A549 (cell line): ENCODE results near the gene GINM1. TPM values are rescaled to one million over a fixed set of nuclear protein-coding genes. Genes with fewer than 3 reads are reported as not detected.

Experiments
- ATAC-seq, 2 experiments: fragments of 200-7000 bp in 1 of 2; fragments of >200 bp in 1 of 2; cut with Nextera tagmentation in 1 of 2; cut with Tn5 transposase in 1 of 2; 3 replicates each; pipeline versions ENCODE4 v1.8.0 to v1.9.1; 2018 to 2020; ENCODE audit warnings: mild to moderate bottlenecking in 1 of 2, moderate library complexity in 1 of 2
- CTCF ChIA-PET: fragments of 300-600 bp; sonication (Branson Sonifier 250); formaldehyde crosslinking; extraction: SDS; loops from one replicate; lab custom pipeline; 2021; ENCODE audit warnings: antibody characterized with exemption, inconsistent platforms; lab: Yijun Ruan, JAX
- POLR2A ChIA-PET: fragments of 350-600 bp; formaldehyde crosslinking; extraction: SDS; loops from one replicate; lab custom pipeline; 2021; ENCODE audit warnings: antibody characterized with exemption, inconsistent platforms; lab: Yijun Ruan, JAX
- DNase-seq, 2 experiments: peaks; one replicate each; pipeline versions ENCODE4 v3.0.0 to v3.0.0-alpha.2; 2011 to 2016; ENCODE audit warnings: low read depth in 1 of 2, low spot score in 1 of 2
- FAIRE-seq: peaks from 2 replicates; lab custom pipeline; 2011; peaks lifted over from hg19 to GRCh38; lab: Jason Lieb, UNC
- H3K27ac ChIP-seq, 2 experiments: fragments of >200 bp; sonication (Bioruptor Twin); formaldehyde crosslinking; 3 replicates each; pipeline ENCODE4 v1.5.1; 2016 to 2017
- H3K4me1 ChIP-seq: fragments of >200 bp; sonication (Bioruptor Twin); formaldehyde crosslinking; 3 replicates; pipeline ENCODE4 v1.6.1; 2016
- H3K4me2 ChIP-seq: fragments of >200 bp; sonication (Bioruptor Twin); formaldehyde crosslinking; 3 replicates; pipeline ENCODE4 v1.6.1; 2016
- H3K4me3 ChIP-seq: fragments of >200 bp; sonication (Bioruptor Twin); formaldehyde crosslinking; 3 replicates; pipeline ENCODE4 v1.5.1; 2016
- H3K9me3 ChIP-seq: fragments of >200 bp; sonication (Bioruptor Twin); formaldehyde crosslinking; 3 replicates; pipeline ENCODE4 v1.6.1; 2016
- CBX2 ChIP-seq: fragments of 200-600 bp; sonication (generic); IDR thresholded peaks from 2 replicates; pipeline ENCODE4 v1.6.1; 2016; ENCODE audit warnings: low read depth, mild to moderate bottlenecking, borderline replicate concordance
- CEBPB ChIP-seq, 2 experiments: fragments of >200 bp in 1 of 2; sonication (Bioruptor Twin) in 1 of 2; formaldehyde crosslinking in 1 of 2; IDR thresholded peaks; 2 replicates each; pipeline ENCODE4 v1.6.1; 2012 to 2016
- CHD2 ChIP-seq: fragments of 150-350 bp; IDR thresholded peaks from 2 replicates; pipeline ENCODE4 v1.6.1; 2014; ENCODE audit warnings: low read length; ENCODE audit not compliant: partially characterized antibody
- CHD4 ChIP-seq: fragments of 200-600 bp; sonication (generic); IDR thresholded peaks from 2 replicates; pipeline ENCODE4 v1.6.1; 2016; ENCODE audit warnings: antibody characterized with exemption, mild to moderate bottlenecking, borderline replicate concordance
- EHF ChIP-seq: fragments of 250-450 bp; sonication (Bioruptor Pico); IDR thresholded peaks from 2 replicates; pipeline ENCODE4 v1.5.0; 2020; ENCODE audit warnings: mild to moderate bottlenecking
- EP300 ChIP-seq, 2 experiments: fragments of >200 bp; sonication (Bioruptor Twin); formaldehyde crosslinking; IDR thresholded peaks; 2 replicates in 1 of 2; 3 replicates in 1 of 2; pipeline ENCODE4 v1.6.1; 2016 to 2017
- HDAC2 ChIP-seq: fragments of 200-600 bp; sonication (generic); IDR thresholded peaks from 2 replicates; pipeline ENCODE4 v1.6.1; 2016
- HEYL ChIP-seq: fragments of 250-450 bp; sonication (Bioruptor Pico); IDR thresholded peaks from 2 replicates; pipeline ENCODE4 v1.8.0; 2021; ENCODE audit warnings: mild to moderate bottlenecking, moderate library complexity
- HMGXB4 ChIP-seq: fragments of 250-450 bp; sonication (Bioruptor Pico); IDR thresholded peaks from 2 replicates; pipeline ENCODE4 v1.5.0; 2021; ENCODE audit warnings: mild to moderate bottlenecking, moderate library complexity, borderline replicate concordance
- HOXA7 ChIP-seq: fragments of 250-450 bp; sonication (Bioruptor Pico); IDR thresholded peaks from 2 replicates; pipeline ENCODE4 v1.5.0; 2020; ENCODE audit warnings: mild to moderate bottlenecking, moderate library complexity
- KDM1A ChIP-seq: fragments of 200-600 bp; sonication (generic); IDR thresholded peaks from 2 replicates; pipeline ENCODE4 v1.6.1; 2016; ENCODE audit warnings: low read depth, mild to moderate bottlenecking
- KDM5A ChIP-seq: fragments of 200-600 bp; sonication (generic); IDR thresholded peaks from 2 replicates; pipeline ENCODE4 v1.6.1; 2016; ENCODE audit warnings: antibody characterized with exemption, mild to moderate bottlenecking
- MAFK ChIP-seq: fragments of 450-650 bp; IDR thresholded peaks from 2 replicates; pipeline ENCODE4 v1.6.1; 2014; ENCODE audit not compliant: partially characterized antibody
- NFE2L2 ChIP-seq: fragments of 150-350 bp; conservative IDR thresholded peaks from 2 replicates; pipeline ENCODE4 v1.6.1; 2014; ENCODE audit warnings: low read length
- NPAS2 ChIP-seq: fragments of 250-450 bp; sonication (Bioruptor Pico); IDR thresholded peaks from 2 replicates; pipeline ENCODE4 v1.8.0; 2022; ENCODE audit warnings: mild to moderate bottlenecking, moderate library complexity, borderline replicate concordance
- NR3C1 ChIP-seq: fragments of >200 bp; sonication (Bioruptor Twin); formaldehyde crosslinking; IDR thresholded peaks from 3 replicates; pipeline ENCODE4 v1.6.1; 2017
- POLR2AphosphoS2 ChIP-seq: conservative IDR thresholded peaks from 2 replicates; pipeline ENCODE4 v1.6.1; 2012; ENCODE audit warnings: low read length, improper control_type of control experiment, inconsistent platforms
- RARB ChIP-seq: fragments of 250-450 bp; sonication (Bioruptor Pico); IDR thresholded peaks from 2 replicates; pipeline ENCODE4 v1.8.0; 2021; ENCODE audit warnings: mild to moderate bottlenecking, moderate library complexity
- RCOR1 ChIP-seq: fragments of 150-350 bp; IDR thresholded peaks from 2 replicates; pipeline ENCODE4 v1.6.1; 2014; ENCODE audit warnings: antibody characterized with exemption, low read length, low read depth
- REST ChIP-seq: fragments of 200-600 bp; sonication (generic); IDR thresholded peaks from 2 replicates; pipeline ENCODE4 v1.6.1; 2016; ENCODE audit warnings: antibody characterized with exemption, mild to moderate bottlenecking, moderate library complexity
- RFX5 ChIP-seq: fragments of 450-650 bp; IDR thresholded peaks from 2 replicates; pipeline ENCODE4 v1.7.1; 2014; ENCODE audit warnings: antibody characterized with exemption, mild to moderate bottlenecking, moderate library complexity
- SMC3 ChIP-seq: fragments of >200 bp; sonication (Bioruptor Twin); formaldehyde crosslinking; IDR thresholded peaks from 3 replicates; pipeline ENCODE4 v1.6.1; 2018; ENCODE audit warnings: inconsistent platforms
- TP53 ChIP-seq: fragments of 250-450 bp; sonication (Bioruptor Pico); IDR thresholded peaks from 2 replicates; pipeline ENCODE4 v1.5.0; 2021; ENCODE audit warnings: mild to moderate bottlenecking, moderate library complexity
- USF2 ChIP-seq: fragments of 450-650 bp; IDR thresholded peaks from 2 replicates; pipeline ENCODE4 v1.6.1; 2014; ENCODE audit warnings: antibody characterized with exemption
- ZSCAN20 ChIP-seq: fragments of 250-450 bp; sonication (Bioruptor Pico); IDR thresholded peaks from 2 replicates; pipeline ENCODE4 v1.8.0; 2022; ENCODE audit warnings: mild to moderate bottlenecking, moderate library complexity
- WGBS: methylation state at CpG from one replicate; pipeline ENCODE4 v1.1.6; 2017; ENCODE audit errors: missing lambda C conversion rate; 5-methylcytosine and 5-hydroxymethylcytosine counted together
- polyA plus RNA-seq, 4 experiments: library from polyadenylated mRNA; depleted of rRNA in 3 of 4; stranded (reverse); fragments of >200 nt; fragmentation: RNase III in 1 of 4; extraction: RNeasy Plus Mini Kit Qiagen cat#74134 plus additional on column Dnase treatment in 1 of 4; gene quantifications; 2 replicates in 3 of 4; 3 replicates in 1 of 4; pipeline ENCODE4 v1.2.3, GENCODE V29; 2011 to 2017

GINM1 gene
- polyA plus RNA-seq, 2 of the 4 experiments (the other 2 are of a cell fraction), result 24.2 to 34.9 TPM

- TF ChIP-seq REST (no peak), KDM1A (no peak), MAFK (no peak), CEBPB (IDR thresholded peaks at IDR 0.05) (no peak), NFE2L2 (no peak)
Observed at GRCh38 chr6:149600508-149600907, 34.3 kb downstream of the GINM1 start (continued).

- ATAC-seq (no peak), FAIRE-seq (no peak), DNase-seq (no peak)
- no peak overlapping the region for H3K4me2 ChIP-seq
- CTCF ChIA-PET, result interaction anchor here (1.0 to 1.3 kb wide), 2 partner anchors 14 to 15 kb away, joined by 3 read pairs; no protein-coding TSS in a partner anchor
- no peak overlapping the region for H3K4me3 ChIP-seq
- POLR2A ChIA-PET, result no interaction called here
- no peaks in the 10 kb centered on the region for H3K9me3 ChIP-seq
- WGBS, result 100% methylated on average over 1 of the region's 7 CpGs
- TF ChIP-seq USF2 (no peak), KDM1A (no peak), KDM5A (no peak), MAFK (no peak), NPAS2 (CRISPR knock-in tag) (no peak), RFX5 (no peak), POLR2AphosphoS2 (no peak), NR3C1 (no peak), CHD2 (no peak)
- H3K4me1 ChIP-seq, result no peaks in the 10 kb centered on the region
- H3K27ac ChIP-seq, result no peak overlapping the region
Observed at GRCh38 chr6:149608381-149608982, 42.3 kb downstream of the GINM1 start.

- no peak for DNase-seq
- Histone ChIP-seq H3K9me3 (no peaks in the 10 kb centered on the region), H3K4me1 (no peaks in the 10 kb centered on the region), H3K27ac (no peak overlapping the region), H3K4me3 (no peak overlapping the region), H3K4me2 (no peak overlapping the region)
- ATAC-seq, result no peak
- TF ChIP-seq RARB (CRISPR knock-in tag) (no peak), HOXA7 (no peak), HDAC2 (no peak), KDM1A (no peak), SMC3 (no peak), MAFK (no peak), TP53 (CRISPR knock-in tag) (no peak), EHF (CRISPR knock-in tag) (no peak), ZSCAN20 (CRISPR knock-in tag) (no peak), CHD4 (no peak), HMGXB4 (CRISPR knock-in tag) (no peak), EP300 (IDR thresholded peaks at IDR 0.05) (no peak), HEYL (CRISPR knock-in tag) (no peak), CEBPB (IDR thresholded peaks at IDR 0.05) (no peak), RCOR1 (no peak), CBX2 (no peak)
- POLR2A ChIA-PET, result no interaction called here
- FAIRE-seq, result no peak
- WGBS, result 82% methylated on average over 4 of the region's 4 CpGs
- CTCF ChIA-PET, result interaction anchor here (1.2 kb wide), 1 partner anchor 9 kb away, joined by 3 read pairs; no protein-coding TSS in a partner anchor
Observed at GRCh38 chr6:149614337-149614736, 48.2 kb downstream of the GINM1 start.
